Fibroblast of the aortic adventitia (primary cell): ENCODE results near the gene CSNK2B. TPM values are rescaled to one million over a fixed set of nuclear protein-coding genes. Genes with fewer than 3 reads are reported as not detected.

Experiments
- DNase-seq: peaks from one replicate; pipeline ENCODE4 v3.0.0-alpha.2; 2010; ENCODE audit warnings: low read depth
- H3K4me3 ChIP-seq: 2 replicates; pipeline ENCODE4 v1.5.1; 2011; ENCODE audit warnings: low read depth, mild to moderate bottlenecking, control low read depth, low read length, moderate library complexity
- CTCF ChIP-seq: IDR thresholded peaks from 2 replicates; pipeline ENCODE4 v1.5.1; 2011; ENCODE audit warnings: mild to moderate bottlenecking, low read length, control low read depth, inconsistent platforms; ENCODE audit not compliant: insufficient read depth
- total RNA-seq: library from RNA; depleted of rRNA; stranded (reverse); fragments of >200 nt; gene quantifications from 2 replicates; pipeline ENCODE4 v1.2.3, GENCODE V29; 2012; ENCODE audit warnings: low replicate concordance

CSNK2B gene
- total RNA-seq, 1 donor = 214 TPM

- no peak for DNase-seq
- peak overlapping the region; percentile 94 for H3K4me3 ChIP-seq
- TF ChIP-seq CTCF = no peak
Observed at GRCh38 chr6:31666337-31666965, 571 bp downstream of the CSNK2B start.

- no peak for DNase-seq
- TF ChIP-seq CTCF = no peak
- H3K4me3 ChIP-seq = no peak within 1 kb of the TSS
Observed at GRCh38 chr6:31669676-31670075, 3.8 kb downstream of the CSNK2B start, which contains the start of gene LY6G5B. LY6G5B (plus strand) TSS chr6:31669976; CDS start chr6:31670951, 975 bp downstream.

GRCh38 chr6:31676322-31676903 lies 10.5 kb downstream of the CSNK2B start:
- no peak for TF ChIP-seq CTCF
- no peak for DNase-seq
- H3K4me3 ChIP-seq = no peak overlapping the region

GRCh38 chr6:31676904-31677303 lies 11.0 kb downstream of the CSNK2B start:
- no peak for TF ChIP-seq CTCF
- DNase-seq = no peak
- no peak overlapping the region for H3K4me3 ChIP-seq

GRCh38 chr6:31677955-31678354 lies 12.1 kb downstream of the CSNK2B start:
- no peak for TF ChIP-seq CTCF
- no peak overlapping the region for H3K4me3 ChIP-seq

GRCh38 chr6:31680226-31681134 lies 14.6 kb downstream of the CSNK2B start, which contains the start of gene LY6G5C:
LY6G5C (minus strand) TSS chr6:31681067; CDS start chr6:31680373, 694 bp downstream.
- TF ChIP-seq CTCF = peak; percentile 85
- DNase-seq = peak; percentile 92
- H3K4me3 ChIP-seq = peak within 1 kb of the TSS; percentile 60

More at GRCh38 chr6:31677955-31678354, 12.1 kb downstream of the CSNK2B start:
- no peak for DNase-seq
